ENCODE results near the gene WASL.

- TF ChIP-seq POLR2A (IDR thresholded peaks at IDR 0.05) (no peak), CTCF (IDR thresholded peaks at IDR 0.05) (no peak)
Observed at GRCh38 chr7:123665157-123665556, 83.6 kb downstream of the WASL start.

Measured in breast epithelium (tissue), 3 donors.